ENCODE results near the gene BTG1.

- TF ChIP-seq CTCF (IDR thresholded peaks at IDR 0.05) (no peak), EZH2 (IDR thresholded peaks at IDR 0.05) (no peak), EZH2phosphoT487 (IDR thresholded peaks at IDR 0.05) (no peak)
Measured at GRCh38 chr12:92141591-92142121, 4.0 kb downstream of the BTG1 start.
